Caco-2 (cell line): Measurements from ENCODE around the gene RPRML. TPM values are rescaled to one million over a fixed set of nuclear protein-coding genes. Genes with fewer than 3 reads are reported as not detected.
"Not testable (repeated sequence)": the region's sequence is repeated elsewhere in the genome, so short reads cannot be mapped to it uniquely, and the experiment has no call there.

Experiments used
- BruUV-seq: library from RNA; stranded (reverse); fragments of 400-500 nt; replicated peaks from 2 replicates; lab custom pipeline; 2021; lab: Mats Ljungman, UMichigan
- CTCF ChIA-PET: fragments of 300-600 bp; sonication (Branson Sonifier 250); formaldehyde crosslinking; loops from one replicate; lab custom pipeline; 2022; ENCODE audit warnings: antibody characterized with exemption; lab: Charles Lee
- POLR2A ChIA-PET: fragments of 300-600 bp; sonication (Branson Sonifier 250); formaldehyde crosslinking; loops from one replicate; lab custom pipeline; 2022; ENCODE audit warnings: antibody characterized with exemption; lab: Charles Lee
- DNase-seq, 2 experiments: peaks; one replicate each; pipeline versions ENCODE4 v3.0.0 to v3.0.0-alpha.2; 2020 to 2022
- H3K27me3 ChIP-seq: replicated peaks from 2 replicates; pipeline ENCODE4 v1.6.0; 2011; ENCODE audit warnings: low read length; ENCODE audit not compliant: control insufficient read depth, insufficient read depth
- H3K36me3 ChIP-seq: 2 replicates; pipeline ENCODE4 v1.5.1; 2011; ENCODE audit warnings: low read length; ENCODE audit not compliant: control insufficient read depth, insufficient read depth
- H3K4me1 ChIP-seq: fragments of 250-450 bp; sonication (Bioruptor Pico); 2 replicates; pipeline ENCODE4 v1.5.1; 2020; ENCODE audit warnings: mild to moderate bottlenecking
- H3K4me3 ChIP-seq: 2 replicates; pipeline ENCODE4 v1.5.1; 2011; ENCODE audit warnings: low read depth, mild to moderate bottlenecking, control low read depth, low read length
- H3K9me3 ChIP-seq: fragments of 250-450 bp; sonication (Bioruptor Pico); 2 replicates; pipeline ENCODE4 v1.5.1; 2020; ENCODE audit warnings: mild to moderate bottlenecking, moderate library complexity
- H3K27ac Mint-ChIP-seq: one replicate; pipeline ENCODE4 v1.8.0; 2022; ENCODE audit warnings: mixed read lengths; ENCODE audit not compliant: unreplicated experiment
- H3K27me3 Mint-ChIP-seq: one replicate; pipeline ENCODE4 v1.8.0; 2022; ENCODE audit warnings: mixed read lengths; ENCODE audit not compliant: insufficient read depth, unreplicated experiment
- H3K36me3 Mint-ChIP-seq: one replicate; pipeline ENCODE4 v1.8.0; 2022; ENCODE audit warnings: mild to moderate bottlenecking, mixed read lengths; ENCODE audit not compliant: insufficient read depth, unreplicated experiment
- H3K4me1 Mint-ChIP-seq: one replicate; pipeline ENCODE4 v1.8.0; 2022; ENCODE audit warnings: low read depth, mixed read lengths; ENCODE audit not compliant: unreplicated experiment
- H3K4me3 Mint-ChIP-seq: one replicate; pipeline ENCODE4 v1.8.0; 2022; ENCODE audit warnings: mild to moderate bottlenecking, moderate library complexity, mixed read lengths; ENCODE audit not compliant: unreplicated experiment
- H3K9me3 Mint-ChIP-seq: one replicate; pipeline ENCODE4 v1.8.0; 2022; ENCODE audit warnings: mixed read lengths; ENCODE audit not compliant: unreplicated experiment
- CTCF ChIP-seq, 2 experiments: fragments of 200-600 bp in 1 of 2; IDR thresholded peaks; 1 replicate in 1 of 2; 2 replicates in 1 of 2; pipeline versions ENCODE4 v1.5.1 to v1.8.0; 2011 to 2022; ENCODE audit warnings: antibody characterized with exemption in 1 of 2, control low read depth in 1 of 2, inconsistent platforms in 1 of 2, low read depth in 1 of 2, low read length in 1 of 2, mild to moderate bottlenecking in 1 of 2, moderate library complexity in 1 of 2; ENCODE audit not compliant: insufficient read depth in 1 of 2, severe bottlenecking in 1 of 2, unreplicated experiment in 1 of 2
- intact Hi-C: fragments of 100-400 bp; cut with micrococcal nuclease; formaldehyde crosslinking; loops from one replicate; pipeline ENCODE4 v1.10.0; 2022; ENCODE audit not compliant: unreplicated experiment
- total RNA-seq: library from RNA; stranded (reverse); gene quantifications from 2 replicates; pipeline ENCODE4 v1.2.3, GENCODE V29; 2022

RPRML gene
- total RNA-seq, 1 experiment from 2014 or later: not detected

GRCh38 chr17:47012457-47012856, 33.4 kb upstream of the RPRML start:
- H3K4me3 ChIP-seq: no peak overlapping the region
- Mint-ChIP-seq H3K27ac (no peak overlapping the region), H3K4me1 (no peaks in the 10 kb centered on the region), H3K4me3 (no peak overlapping the region), H3K27me3 (no peaks in the 10 kb centered on the region), H3K9me3 (no peaks in the 10 kb centered on the region), H3K36me3 (no peaks in the 10 kb centered on the region)
- no TSS peak for BruUV-seq
- TF ChIP-seq CTCF (IDR thresholded peaks at IDR 0.05; ENCODE audit: insufficient read depth in 1 of 2, low read depth in 1 of 2, low read length in 1 of 2, severe bottlenecking in 1 of 2, unreplicated experiment in 1 of 2): no peak
- H3K4me1 ChIP-seq: peaks cover 4% of the 10 kb centered on the region
- POLR2A ChIA-PET: no interaction called here
- CTCF ChIA-PET: no interaction called here
- H3K27me3 ChIP-seq: no peaks in the 10 kb centered on the region
- no peak for DNase-seq
- H3K9me3 ChIP-seq: no peaks in the 10 kb centered on the region
- intact Hi-C loops: no loop called here
- H3K36me3 ChIP-seq: no peaks in the 10 kb centered on the region

- Mint-ChIP-seq H3K36me3 (no peaks in the 10 kb centered on the region), H3K4me1 (no peaks in the 10 kb centered on the region), H3K4me3 (no peak overlapping the region), H3K27me3 (no peaks in the 10 kb centered on the region), H3K27ac (no peak overlapping the region), H3K9me3 (no peaks in the 10 kb centered on the region)
- Histone ChIP-seq H3K4me1 (peaks cover 4% of the 10 kb centered on the region), H3K4me3 (no peak overlapping the region), H3K27me3 (no peaks in the 10 kb centered on the region), H3K36me3 (no peaks in the 10 kb centered on the region), H3K9me3 (no peaks in the 10 kb centered on the region)
- intact Hi-C loops: no loop called here
- no TSS peak for BruUV-seq
- no peak for DNase-seq
- POLR2A ChIA-PET: no interaction called here
- TF ChIP-seq CTCF (IDR thresholded peaks at IDR 0.05; ENCODE audit: insufficient read depth in 1 of 2, low read depth in 1 of 2, low read length in 1 of 2, severe bottlenecking in 1 of 2, unreplicated experiment in 1 of 2): no peak
- CTCF ChIA-PET: no interaction called here
These were observed 30.9 kb upstream of the RPRML start for GRCh38 chr17:47009759-47010594.

- H3K36me3 Mint-ChIP-seq: no peaks in the 10 kb centered on the region
- no peaks in the 10 kb centered on the region for H3K9me3 ChIP-seq
- TF ChIP-seq CTCF (IDR thresholded peaks at IDR 0.05; ENCODE audit: insufficient read depth in 1 of 2, low read depth in 1 of 2, low read length in 1 of 2, severe bottlenecking in 1 of 2, unreplicated experiment in 1 of 2): no peak
- ChIA-PET CTCF (no interaction called here), POLR2A (no interaction called here)
- H3K4me1 ChIP-seq: peaks cover 4% of the 10 kb centered on the region
- no peaks in the 10 kb centered on the region for H3K4me1 Mint-ChIP-seq
- H3K4me3 ChIP-seq: no peak overlapping the region
- intact Hi-C loops: no loop called here
- no peak for DNase-seq
- H3K27me3 Mint-ChIP-seq: no peaks in the 10 kb centered on the region
- BruUV-seq: no TSS peak
- H3K27me3 ChIP-seq: no peaks in the 10 kb centered on the region
- H3K9me3 Mint-ChIP-seq: no peaks in the 10 kb centered on the region
- H3K27ac Mint-ChIP-seq: no peak overlapping the region
- H3K36me3 ChIP-seq: no peaks in the 10 kb centered on the region
- no peak overlapping the region for H3K4me3 Mint-ChIP-seq
These were observed 25.9 kb upstream of the RPRML start for GRCh38 chr17:47004906-47005305.

- intact Hi-C loops, H3K9me3 Mint-ChIP-seq, DNase-seq, H3K27me3 Mint-ChIP-seq, H3K4me3 Mint-ChIP-seq, H3K9me3 ChIP-seq, H3K4me1 ChIP-seq, POLR2A ChIA-PET, H3K36me3 Mint-ChIP-seq, H3K4me1 Mint-ChIP-seq, CTCF ChIA-PET, BruUV-seq, H3K27me3 ChIP-seq, H3K27ac Mint-ChIP-seq, H3K36me3 ChIP-seq, H3K4me3 ChIP-seq: not testable (repeated sequence)
These were observed 24.8 kb upstream of the RPRML start for GRCh38 chr17:47003864-47004263.
